Bronchial epithelial cell (primary cell): ENCODE data around the gene CD2AP. TPM values are rescaled to one million over a fixed set of nuclear protein-coding genes. Genes with fewer than 3 reads are reported as not detected.

Experiments
- DNase-seq: peaks from one replicate; pipeline ENCODE4 v3.0.0-alpha.2; 2010; ENCODE audit warnings: low read depth
- FAIRE-seq: peaks from 2 replicates; lab custom pipeline; 2011; peaks lifted over from hg19 to GRCh38; lab: Jason Lieb, UNC
- H3K27me3 ChIP-seq: 2 replicates; pipeline ENCODE4 v1.5.1; 2011; ENCODE audit warnings: low read length; ENCODE audit not compliant: control insufficient read depth, insufficient read depth
- H3K36me3 ChIP-seq: 2 replicates; pipeline ENCODE4 v1.5.1; 2011; ENCODE audit warnings: low read length; ENCODE audit not compliant: control insufficient read depth, insufficient read depth
- H3K4me3 ChIP-seq: 2 replicates; pipeline ENCODE4 v1.5.1; 2011; ENCODE audit warnings: mild to moderate bottlenecking, low read depth, low read length, control low read depth
- total RNA-seq: library from RNA; depleted of rRNA; stranded (reverse); fragments of >200 nt; gene quantifications from 2 replicates; pipeline ENCODE4 v1.2.1, GENCODE V29; 2014
- TF ChIP-seq, protein P1 (sequence below): IDR thresholded peaks from 2 replicates; pipeline ENCODE4 v1.5.1; 2011; ENCODE audit warnings: mild to moderate bottlenecking, moderate library complexity, low read length, control low read depth, inconsistent platforms; ENCODE audit not compliant: insufficient read depth, severe bottlenecking

CD2AP gene
- total RNA-seq, 1 donor from 2014 or later: 24.0 TPM

DNA sequence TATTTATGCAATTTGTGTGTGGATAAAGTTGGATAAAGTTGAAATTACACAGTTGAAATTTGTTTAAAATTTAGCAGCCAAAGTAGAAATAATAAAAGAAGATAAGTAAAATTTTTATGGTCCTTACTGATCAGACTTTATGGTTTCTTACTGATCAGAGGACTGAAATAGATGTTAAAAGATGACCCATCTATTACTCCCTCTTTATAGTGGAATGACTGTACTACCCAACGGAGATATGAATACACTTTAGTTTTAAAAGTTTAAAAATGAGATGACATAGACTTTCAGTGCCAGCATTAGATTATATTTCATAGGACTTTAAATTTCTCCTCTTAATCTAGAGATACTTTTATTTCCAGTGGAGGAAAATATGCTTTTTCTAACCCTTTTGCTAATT lies 121.9 kb downstream of the CD2AP start:
- H3K27me3 ChIP-seq: no peaks in the 10 kb centered on the region
- DNase-seq (no peak), FAIRE-seq (no peak)
- TF ChIP-seq, protein P1, sequence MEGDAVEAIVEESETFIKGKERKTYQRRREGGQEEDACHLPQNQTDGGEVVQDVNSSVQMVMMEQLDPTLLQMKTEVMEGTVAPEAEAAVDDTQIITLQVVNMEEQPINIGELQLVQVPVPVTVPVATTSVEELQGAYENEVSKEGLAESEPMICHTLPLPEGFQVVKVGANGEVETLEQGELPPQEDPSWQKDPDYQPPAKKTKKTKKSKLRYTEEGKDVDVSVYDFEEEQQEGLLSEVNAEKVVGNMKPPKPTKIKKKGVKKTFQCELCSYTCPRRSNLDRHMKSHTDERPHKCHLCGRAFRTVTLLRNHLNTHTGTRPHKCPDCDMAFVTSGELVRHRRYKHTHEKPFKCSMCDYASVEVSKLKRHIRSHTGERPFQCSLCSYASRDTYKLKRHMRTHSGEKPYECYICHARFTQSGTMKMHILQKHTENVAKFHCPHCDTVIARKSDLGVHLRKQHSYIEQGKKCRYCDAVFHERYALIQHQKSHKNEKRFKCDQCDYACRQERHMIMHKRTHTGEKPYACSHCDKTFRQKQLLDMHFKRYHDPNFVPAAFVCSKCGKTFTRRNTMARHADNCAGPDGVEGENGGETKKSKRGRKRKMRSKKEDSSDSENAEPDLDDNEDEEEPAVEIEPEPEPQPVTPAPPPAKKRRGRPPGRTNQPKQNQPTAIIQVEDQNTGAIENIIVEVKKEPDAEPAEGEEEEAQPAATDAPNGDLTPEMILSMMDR: no peak
- H3K4me3 ChIP-seq: no peak overlapping the region
- H3K36me3 ChIP-seq: peaks cover 9% of the 10 kb centered on the region

- no peak for FAIRE-seq
Measured at GRCh38 chr6:47603227-47603626, 125.6 kb downstream of the CD2AP start.

GRCh38 chr6:47603995-47604394 lies 126.4 kb downstream of the CD2AP start:
- DNase-seq (peak; percentile 8), FAIRE-seq (no peak)
- H3K27me3 ChIP-seq: no peaks in the 10 kb centered on the region
- H3K36me3 ChIP-seq: no peaks in the 10 kb centered on the region
- TF ChIP-seq, protein P1: no peak
- H3K4me3 ChIP-seq: no peak overlapping the region

More at GRCh38 chr6:47603227-47603626, 125.6 kb downstream of the CD2AP start:
- DNase-seq: no peak
- H3K27me3 ChIP-seq: no peaks in the 10 kb centered on the region
- TF ChIP-seq, protein P1: no peak
- H3K4me3 ChIP-seq: no peak overlapping the region
- no peaks in the 10 kb centered on the region for H3K36me3 ChIP-seq

DNA sequence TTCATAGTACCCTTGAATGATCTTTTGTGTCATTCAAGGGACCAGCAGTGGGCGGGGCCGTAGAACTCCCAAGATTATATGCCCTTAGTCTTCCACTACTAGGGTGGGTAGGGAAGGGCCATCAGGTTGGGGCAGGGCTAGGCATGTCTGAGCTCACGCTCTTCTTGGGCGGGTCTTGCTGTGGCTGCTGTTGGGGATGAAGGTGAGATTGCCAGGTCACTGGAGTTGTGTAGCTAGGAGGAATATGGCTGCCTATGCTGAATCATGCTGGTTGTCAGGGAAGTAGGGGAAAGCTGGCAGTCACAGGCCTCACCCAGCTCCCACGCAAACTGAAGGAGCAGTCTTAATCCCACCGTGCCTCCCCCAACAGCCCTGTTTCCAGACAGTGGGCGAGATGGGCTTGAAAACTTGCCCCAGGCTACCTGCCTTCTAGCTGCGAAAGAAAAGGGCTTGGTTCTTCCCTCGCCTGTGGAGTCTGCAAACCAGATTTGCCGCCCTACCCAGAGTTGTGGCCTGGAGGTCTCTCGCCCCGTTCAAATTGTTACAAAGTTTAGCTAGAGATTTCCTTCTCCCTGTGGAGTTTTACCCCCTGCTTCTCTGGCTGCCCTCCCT lies 144.4 kb downstream of the CD2AP start:
- TF ChIP-seq, protein P1: no peak
- Histone ChIP-seq H3K36me3 (peaks cover 2% of the 10 kb centered on the region), H3K27me3 (no peaks in the 10 kb centered on the region), H3K4me3 (no peak overlapping the region)
- FAIRE-seq (no peak), DNase-seq (peak; percentile 80)

DNA sequence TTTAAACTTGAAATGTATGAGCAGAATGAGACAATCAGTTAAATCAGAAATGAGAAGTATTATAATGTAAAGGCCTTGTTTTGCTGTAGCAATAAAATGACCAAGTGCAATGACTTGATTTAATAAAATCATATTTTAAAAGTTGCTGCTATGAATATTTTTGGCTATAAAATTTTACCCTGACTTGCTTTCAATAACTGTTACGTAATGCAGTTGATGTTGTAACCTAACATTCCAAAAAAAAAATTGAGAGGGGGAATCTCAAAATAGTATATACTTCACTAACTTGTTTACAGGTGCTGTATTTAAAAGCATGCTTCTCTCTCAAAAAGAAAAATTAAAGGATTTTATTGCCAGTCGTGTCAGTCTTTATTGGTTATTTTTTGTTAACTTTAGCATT lies 149.2 kb downstream of the CD2AP start:
- H3K36me3 ChIP-seq: no peaks in the 10 kb centered on the region
- FAIRE-seq: no peak
- TF ChIP-seq, protein P1: no peak
- DNase-seq: no peak
- H3K4me3 ChIP-seq: no peak overlapping the region
- no peaks in the 10 kb centered on the region for H3K27me3 ChIP-seq
